PFSK-1 (cell line): ENCODE measurements around the gene EPHB6.

Experiments used
- FOXP2 ChIP-seq: optimal IDR thresholded peaks from 2 replicates; pipeline ENCODE3; 2011; ENCODE audit warnings: borderline replicate concordance, control low read depth, inconsistent platforms; ENCODE audit not compliant: insufficient read depth; ENCODE audit errors: extremely low read length, extremely low read depth
- POLR2AphosphoS5 ChIP-seq: IDR thresholded peaks from 2 replicates; pipeline ENCODE4 v1.6.1; 2012; ENCODE audit warnings: low read depth, mild to moderate bottlenecking, control low read depth, low read length, moderate library complexity
- REST ChIP-seq, 2 experiments: IDR thresholded peaks; 2 replicates each; pipeline versions ENCODE4 v1.6.1 to v1.8.0; 2011 to 2012; ENCODE audit warnings: low read depth in 2 of 2, low read length in 2 of 2, control low read depth in 1 of 2, inconsistent platforms in 1 of 2, mild to moderate bottlenecking in 1 of 2, moderate library complexity in 1 of 2; ENCODE audit not compliant: insufficient read depth in 1 of 2
- SIN3A ChIP-seq: IDR thresholded peaks from 2 replicates; pipeline ENCODE4 v1.6.1; 2012; ENCODE audit warnings: mild to moderate bottlenecking, low read length, moderate library complexity, borderline replicate concordance; ENCODE audit not compliant: insufficient read depth
- TAF1 ChIP-seq: IDR thresholded peaks from 2 replicates; pipeline ENCODE4 v1.6.1; 2012; ENCODE audit warnings: low read length, control low read depth, borderline replicate concordance; ENCODE audit not compliant: insufficient read depth

The EPHB6 gene

GRCh38 chr7:142838461-142839213, 16.2 kb upstream of the EPHB6 start:
- TF ChIP-seq FOXP2 (no peak), POLR2AphosphoS5 (no peak), REST (IDR thresholded peaks at IDR 0.05; ENCODE audit: insufficient read depth in 1 of 2, low read depth in 2 of 2, low read length in 2 of 2) (no peak), TAF1 (no peak), SIN3A (no peak)

GRCh38 chr7:142842251-142842766, 12.6 kb upstream of the EPHB6 start:
- no peak for TF ChIP-seq FOXP2
- TF ChIP-seq REST (IDR thresholded peaks at IDR 0.05; ENCODE audit: insufficient read depth in 1 of 2, low read depth in 2 of 2, low read length in 2 of 2): no peak
- no peak for TF ChIP-seq TAF1
- TF ChIP-seq SIN3A: no peak
- no peak for TF ChIP-seq POLR2AphosphoS5

- no peak for TF ChIP-seq POLR2AphosphoS5
- TF ChIP-seq FOXP2: no peak
- no peak for TF ChIP-seq TAF1
- TF ChIP-seq SIN3A: no peak
- no peak for TF ChIP-seq REST (IDR thresholded peaks at IDR 0.05; ENCODE audit: insufficient read depth in 1 of 2, low read depth in 2 of 2, low read length in 2 of 2)
Observed at GRCh38 chr7:142847353-142847752, 7.5 kb upstream of the EPHB6 start.

GRCh38 chr7:142851269-142851668, 3.6 kb upstream of the EPHB6 start:
- TF ChIP-seq SIN3A: no peak

- TF ChIP-seq FOXP2: no peak
- no peak for TF ChIP-seq POLR2AphosphoS5
- TF ChIP-seq SIN3A: no peak
- no peak for TF ChIP-seq REST (IDR thresholded peaks at IDR 0.05; ENCODE audit: insufficient read depth in 1 of 2, low read depth in 2 of 2, low read length in 2 of 2)
- no peak for TF ChIP-seq TAF1
Observed at GRCh38 chr7:142851919-142852318, 3.0 kb upstream of the EPHB6 start.
